H1 (cell line): ENCODE data around the gene ZFP1. TPM values are rescaled to one million over a fixed set of nuclear protein-coding genes. Genes with fewer than 3 reads are reported as not detected.

Source experiments
- CTCF ChIA-PET: fragments of 300-600 bp; sonication (Branson Sonifier 250); formaldehyde crosslinking; loops from one replicate; lab custom pipeline; 2021; ENCODE audit not compliant: partially characterized antibody; lab: Charles Lee
- POLR2A ChIA-PET: fragments of 300-600 bp; sonication (Branson Sonifier 250); formaldehyde crosslinking; loops from one replicate; lab custom pipeline; 2021; ENCODE audit warnings: inconsistent platforms; ENCODE audit not compliant: partially characterized antibody; lab: Charles Lee
- DNase-seq, 2 experiments: peaks; one replicate each; pipeline versions ENCODE4 v3.0.0 to v3.0.0-alpha.2; 2010 to 2022; ENCODE audit warnings: low spot score in 2 of 2, low read depth in 1 of 2, mixed read lengths in 1 of 2
- FAIRE-seq: peaks from 2 replicates; lab custom pipeline; 2011; peaks lifted over from hg19 to GRCh38; lab: Jason Lieb, UNC
- H2AFZ ChIP-seq: 2 replicates; pipeline ENCODE4 v1.8.1; 2012; ENCODE audit warnings: low read length, inconsistent platforms
- H2AK5ac ChIP-seq: 2 replicates; pipeline ENCODE4 v1.6.1; 2013; ENCODE audit warnings: low read depth, low read length
- H2BK120ac ChIP-seq: replicated peaks from 2 replicates; pipeline ENCODE3; 2013; ENCODE audit warnings: low read depth, low read length, inconsistent platforms
- H2BK12ac ChIP-seq: 2 replicates; pipeline ENCODE4 v1.6.1; 2013; ENCODE audit warnings: low read depth, low read length
- H2BK15ac ChIP-seq: 2 replicates; pipeline ENCODE4 v1.6.1; 2013; ENCODE audit warnings: low read length
- H2BK20ac ChIP-seq: 2 replicates; pipeline ENCODE4 v1.6.1; 2013; ENCODE audit warnings: low read length
- H2BK5ac ChIP-seq: 2 replicates; pipeline ENCODE4 v1.6.1; 2013; ENCODE audit warnings: low read depth, low read length
- H3K14ac ChIP-seq: 2 replicates; pipeline ENCODE4 v1.6.1; 2013; ENCODE audit warnings: inconsistent platforms; ENCODE audit not compliant: insufficient read length
- H3K18ac ChIP-seq: 2 replicates; pipeline ENCODE4 v1.6.1; 2013; ENCODE audit warnings: low read length; ENCODE audit errors: extremely low read depth
- H3K23ac ChIP-seq: 2 replicates; pipeline ENCODE4 v1.6.1; 2013; ENCODE audit warnings: inconsistent platforms; ENCODE audit not compliant: insufficient read length
- H3K23me2 ChIP-seq: 2 replicates; pipeline ENCODE4 v1.6.1; 2013; ENCODE audit warnings: low read depth, low read length
- H3K27ac ChIP-seq: 2 replicates; pipeline ENCODE4 v1.6.1; 2011; ENCODE audit warnings: low read depth, low read length, inconsistent platforms
- H3K27me3 ChIP-seq, 4 experiments: replicated peaks in 1 of 4; 1 replicate in 1 of 4; 2 replicates in 3 of 4; pipeline versions ENCODE4 v1.6.1 to v1.8.1; 2011 to 2013; ENCODE audit warnings: low read length in 3 of 4, mild to moderate bottlenecking in 3 of 4, inconsistent platforms in 2 of 4, mixed read lengths in 2 of 4, moderate library complexity in 1 of 4; ENCODE audit not compliant: control insufficient read depth in 3 of 4, insufficient read depth in 3 of 4; ENCODE audit errors: extremely low read depth in 1 of 4
- H3K36me3 ChIP-seq, 4 experiments: 2 replicates each; pipeline versions ENCODE4 v1.6.1 to v1.8.1; 2011 to 2013; ENCODE audit warnings: mild to moderate bottlenecking in 4 of 4, low read length in 3 of 4, moderate library complexity in 2 of 4, control low read depth in 1 of 4, inconsistent platforms in 1 of 4; ENCODE audit not compliant: insufficient read depth in 4 of 4, control insufficient read depth in 2 of 4
- H3K4ac ChIP-seq: replicated peaks from 2 replicates; pipeline ENCODE3; 2013; ENCODE audit warnings: low read length, low read depth, mixed read lengths, inconsistent platforms; ENCODE audit not compliant: insufficient read length
- H3K4me1 ChIP-seq, 4 experiments: replicated peaks in 1 of 4; 1 replicate in 1 of 4; 2 replicates in 3 of 4; pipeline versions ENCODE4 v1.6.1 to v1.8.1; 2011 to 2013; ENCODE audit warnings: low read length in 3 of 4, inconsistent platforms in 2 of 4, mixed read lengths in 1 of 4; ENCODE audit not compliant: insufficient read depth in 4 of 4, control insufficient read depth in 3 of 4
- H3K4me2 ChIP-seq, 2 experiments: 2 replicates each; pipeline versions ENCODE4 v1.6.1 to v1.8.1; 2011 to 2013; ENCODE audit warnings: low read depth in 2 of 2, low read length in 2 of 2, control low read depth in 1 of 2, inconsistent platforms in 1 of 2, mild to moderate bottlenecking in 1 of 2; ENCODE audit not compliant: insufficient read depth in 1 of 2
- H3K4me3 ChIP-seq, 4 experiments: fragments of 200-600, 300-600 bp in 1 of 4; sonication (generic), shearing (Covaris generic), sonication (Bioruptor Twin) in 1 of 4; 2 replicates each; pipeline versions ENCODE4 v1.5.1 to v1.8.1; 2011 to 2016; ENCODE audit warnings: low read length in 4 of 4, low read depth in 3 of 4, control low read depth in 2 of 4, inconsistent platforms in 2 of 4, mild to moderate bottlenecking in 2 of 4, mixed read lengths in 1 of 4, moderate library complexity in 1 of 4; ENCODE audit not compliant: insufficient read depth in 2 of 4; ENCODE audit errors: extremely low read depth in 1 of 4
- H3K56ac ChIP-seq: replicated peaks from 2 replicates; pipeline ENCODE3; 2013; ENCODE audit warnings: low read depth, mild to moderate bottlenecking, mixed read lengths, low read length, inconsistent platforms; ENCODE audit not compliant: insufficient read length
- H3K79me1 ChIP-seq: 2 replicates; pipeline ENCODE4 v1.6.1; 2013; ENCODE audit warnings: low read depth, low read length, control low read depth
- H3K79me2 ChIP-seq, 2 experiments: 2 replicates each; pipeline versions ENCODE4 v1.6.1 to v1.8.1; 2012 to 2013; ENCODE audit warnings: low read length in 2 of 2, mild to moderate bottlenecking in 2 of 2, inconsistent platforms in 1 of 2; ENCODE audit not compliant: insufficient read depth in 2 of 2, control insufficient read depth in 1 of 2
- H3K9ac ChIP-seq, 4 experiments: replicated peaks in 1 of 4; 1 replicate in 1 of 4; 2 replicates in 3 of 4; pipeline versions ENCODE4 v1.6.1 to v1.8.1; 2011 to 2013; ENCODE audit warnings: low read depth in 3 of 4, low read length in 3 of 4, control low read depth in 2 of 4, mild to moderate bottlenecking in 2 of 4, moderate library complexity in 2 of 4, inconsistent platforms in 1 of 4; ENCODE audit errors: extremely low read depth in 1 of 4
- H3K9me3 ChIP-seq, 2 experiments: 2 replicates each; pipeline versions ENCODE4 v1.6.1 to v1.8.1; 2012 to 2013; ENCODE audit warnings: mild to moderate bottlenecking in 2 of 2, moderate library complexity in 2 of 2, control low read depth in 1 of 2, inconsistent platforms in 1 of 2, low read depth in 1 of 2, low read length in 1 of 2, mixed read lengths in 1 of 2; ENCODE audit not compliant: insufficient read depth in 2 of 2
- H4K20me1 ChIP-seq, 2 experiments: replicated peaks in 1 of 2; 2 replicates each; pipeline versions ENCODE3 to v1.8.1; 2011 to 2013; ENCODE audit warnings: inconsistent platforms in 2 of 2, low read length in 2 of 2, mild to moderate bottlenecking in 1 of 2; ENCODE audit not compliant: insufficient read depth in 2 of 2, control insufficient read depth in 1 of 2
- H4K5ac ChIP-seq: 2 replicates; pipeline ENCODE4 v1.6.1; 2013; ENCODE audit warnings: low read length, low read depth, mixed read lengths, inconsistent platforms; ENCODE audit not compliant: insufficient read length
- H4K8ac ChIP-seq: 2 replicates; pipeline ENCODE4 v1.8.0; 2013; ENCODE audit warnings: mild to moderate bottlenecking, moderate library complexity, low read length, inconsistent platforms; ENCODE audit not compliant: insufficient read depth; ENCODE audit errors: extremely low read depth
- H4K91ac ChIP-seq: replicated peaks from 2 replicates; pipeline ENCODE3; 2013; ENCODE audit warnings: low read length, mixed read lengths, inconsistent platforms; ENCODE audit not compliant: insufficient read length
- EZH2 ChIP-seq: fragments of 200-600 bp; sonication (generic); IDR thresholded peaks from 2 replicates; pipeline ENCODE4 v1.7.1; 2012; ENCODE audit warnings: low read depth, mild to moderate bottlenecking, moderate library complexity, low read length, inconsistent platforms; ENCODE audit not compliant: severe bottlenecking
- JUND ChIP-seq: IDR thresholded peaks from 2 replicates; pipeline ENCODE4 v1.6.1; 2011; ENCODE audit warnings: mild to moderate bottlenecking, improper control_type of control experiment, low read length
- SP1 ChIP-seq: IDR thresholded peaks from 2 replicates; pipeline ENCODE4 v1.6.1; 2011; ENCODE audit warnings: low read depth, low read length
- WGBS, 2 experiments: shearing (Covaris generic) in 1 of 2; methylation state at CpG; one replicate each; pipeline versions ENCODE4 v1.1.6 to v1.1.7; 2013 to 2015; ENCODE audit warnings: low lambda C conversion rate in 2 of 2, mixed read lengths in 2 of 2, inconsistent platforms in 1 of 2, low coverage in 1 of 2, missing lambda C conversion rate in 1 of 2; ENCODE audit not compliant: insufficient replicate concordance in 2 of 2, insufficient coverage in 1 of 2, insufficient read length in 1 of 2; ENCODE audit errors: extremely low coverage in 1 of 2, missing lambda C conversion rate in 1 of 2; 5-methylcytosine and 5-hydroxymethylcytosine counted together
- polyA plus RNA-seq, 7 experiments: library from polyadenylated mRNA; depleted of rRNA in 3 of 7; stranded (reverse) in 5 of 7; unstranded in 2 of 7; fragments of >200 nt in 5 of 7; fragments of 200-250 nt in 2 of 7; gene quantifications; 1 replicate in 5 of 7; 2 replicates in 1 of 7; 4 replicates in 1 of 7; pipeline versions ENCODE4 v1.2.1 to v1.2.3, GENCODE V29; 2011 to 2013; ENCODE audit warnings: missing spikeins in 2 of 7, mixed read lengths in 2 of 7
- total RNA-seq: library from RNA; stranded (reverse); fragmentation: NEBNext Ultra II Directional; extraction: Animal tissue kit (Norgen Biotek cat#: 25700); gene quantifications from 2 replicates; pipeline ENCODE4 v1.2.1, GENCODE V29; 2021

ZFP1 gene
- total and polyA plus RNA-seq, 2 of the 8 experiments (the other 6 are each of a cell fraction or from before 2014, with no cell fraction given) = 4.0 to 11.2 TPM

DNA sequence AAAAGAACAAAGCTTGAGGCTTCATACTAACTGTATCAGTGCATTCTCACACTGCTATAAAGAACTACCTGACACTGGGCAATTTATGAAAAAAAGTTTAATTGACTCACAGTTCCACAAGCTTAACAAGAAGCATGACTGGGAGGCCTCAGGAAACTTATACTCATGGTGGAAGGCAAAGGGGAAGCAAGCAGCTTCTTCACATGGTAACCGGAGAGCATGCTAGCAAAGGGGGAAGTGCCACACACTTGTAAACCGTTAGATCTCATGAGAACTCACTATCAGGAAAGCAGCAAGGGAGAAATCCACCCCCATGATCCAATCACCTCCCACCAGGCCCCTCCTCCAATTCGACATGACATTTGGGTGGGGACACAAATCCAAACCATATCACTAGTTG, 33.3 kb downstream of the ZFP1 start:
- POLR2A ChIA-PET = interaction anchor here (2.1 kb wide), 1 partner anchor 8 kb away, joined by 7 read pairs; no protein-coding TSS in a partner anchor
- 64% methylated on average over 3 of the region's 3 CpGs; no CpG with 5 or more reads in 1 of the 2 experiments for WGBS, 2 experiments
- CTCF ChIA-PET = interaction anchor here (0.6 to 0.7 kb wide), 2 partner anchors 19 to 90 kb away, joined by 3 to 4 read pairs; no protein-coding TSS in a partner anchor
- TF ChIP-seq JUND = no peak
- TF ChIP-seq SP1 = no peak
- TF ChIP-seq EZH2 = no peak

More for the DNA sequence above, 33.3 kb downstream of the ZFP1 start:
- H3K79me2 ChIP-seq = no peaks in the 10 kb centered on the region
- H3K27me3 ChIP-seq = no peaks in the 10 kb centered on the region
- H3K18ac ChIP-seq = no peak overlapping the region
- H3K4me1 ChIP-seq = no peaks in the 10 kb centered on the region
- no peak overlapping the region for H3K56ac ChIP-seq
- H3K23me2 ChIP-seq = no peaks in the 10 kb centered on the region
- H3K4ac ChIP-seq = no peak overlapping the region
- H4K5ac ChIP-seq = no peak overlapping the region
- no peak overlapping the region for H2BK12ac ChIP-seq
- no peak overlapping the region for H4K91ac ChIP-seq
- H3K14ac ChIP-seq = no peak overlapping the region
- H2AFZ ChIP-seq = no peak overlapping the region
- H3K4me2 ChIP-seq = no peak overlapping the region
- H3K23ac ChIP-seq = no peak overlapping the region
- no peak overlapping the region for H4K8ac ChIP-seq
- H2BK15ac ChIP-seq = no peak overlapping the region
- H4K20me1 ChIP-seq = no peaks in the 10 kb centered on the region
- no peak overlapping the region for H2BK120ac ChIP-seq
- FAIRE-seq = no peak
- no peak overlapping the region for H2BK5ac ChIP-seq
- H3K9ac ChIP-seq = no peak overlapping the region
- no peak overlapping the region for H3K27ac ChIP-seq
- H3K36me3 ChIP-seq = no peaks in the 10 kb centered on the region
- peaks cover 0 to 5% of the 10 kb centered on the region in 2 experiments; a peak in 2 of 4 replicates for H3K9me3 ChIP-seq
- H2AK5ac ChIP-seq = no peak overlapping the region
- no peak overlapping the region for H2BK20ac ChIP-seq
- DNase-seq = no peak
- no peaks in the 10 kb centered on the region for H3K79me1 ChIP-seq
- H3K4me3 ChIP-seq = no peak overlapping the region
